GM10248 (cell line): ENCODE data around the gene CNTRL.

Experiments
- CTCF ChIA-PET: fragments of 300-600 bp; sonication (Branson Sonifier 250); formaldehyde crosslinking; extraction: SDS; loops from one replicate; lab custom pipeline; 2021; ENCODE audit warnings: antibody characterized with exemption; lab: Yijun Ruan, JAX
- POLR2A ChIA-PET: fragments of 350-650 bp; sonication (Branson Sonifier 250); formaldehyde crosslinking; extraction: SDS; loops from one replicate; lab custom pipeline; 2020; ENCODE audit warnings: antibody characterized with exemption; lab: Yijun Ruan, JAX
- DNase-seq: peaks from one replicate; pipeline ENCODE4 v3.0.0; 2012; ENCODE audit errors: extremely low spot score
- CTCF ChIP-seq: IDR thresholded peaks from 2 replicates; pipeline ENCODE4 v1.5.1; 2012; ENCODE audit warnings: mild to moderate bottlenecking, low read depth; ENCODE audit errors: extremely low read depth, missing control alignments, control extremely low read depth

Gene CNTRL

DNA sequence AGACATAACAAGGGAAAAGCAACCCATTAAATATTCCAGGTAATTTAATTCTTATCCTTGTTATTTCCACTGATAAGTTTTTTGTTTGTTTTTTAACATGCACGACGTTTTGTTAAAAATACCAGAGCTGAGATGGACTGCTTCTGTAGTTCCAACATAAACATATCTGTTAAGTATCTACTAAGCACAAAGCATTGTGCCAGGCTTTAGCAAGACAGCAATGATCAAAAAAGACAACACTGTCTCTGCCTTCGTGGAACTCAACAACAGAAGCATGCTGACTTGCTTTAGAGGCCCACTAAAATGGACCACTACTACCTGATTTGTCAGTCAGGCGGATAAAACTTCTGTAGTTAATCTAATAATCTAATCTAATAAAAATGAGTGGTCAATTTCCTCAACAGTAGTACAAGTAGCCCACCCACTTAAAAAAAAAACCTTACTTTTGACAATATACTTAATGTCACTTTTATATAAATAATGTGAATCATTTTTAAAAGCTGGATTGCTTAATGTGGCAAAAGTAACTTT lies 123.8 kb downstream of the CNTRL start:
- CTCF ChIA-PET: interaction anchor here (1.0 to 7.1 kb wide), 4 partner anchors 9 to 29 kb away, joined by 3 to 66 read pairs (median 14); no protein-coding TSS in a partner anchor
- no peak for TF ChIP-seq CTCF
- DNase-seq: no peak
- POLR2A ChIA-PET: no interaction called here

GRCh38 chr9:121199921-121200320 lies 125.2 kb downstream of the CNTRL start:
- POLR2A ChIA-PET: no interaction called here
- CTCF ChIA-PET: interaction anchor here (0.8 to 7.1 kb wide), 6 partner anchors 11 to 120 kb away, joined by 3 to 66 read pairs (median 4); no protein-coding TSS in a partner anchor
- DNase-seq: no peak
- no peak for TF ChIP-seq CTCF

DNA sequence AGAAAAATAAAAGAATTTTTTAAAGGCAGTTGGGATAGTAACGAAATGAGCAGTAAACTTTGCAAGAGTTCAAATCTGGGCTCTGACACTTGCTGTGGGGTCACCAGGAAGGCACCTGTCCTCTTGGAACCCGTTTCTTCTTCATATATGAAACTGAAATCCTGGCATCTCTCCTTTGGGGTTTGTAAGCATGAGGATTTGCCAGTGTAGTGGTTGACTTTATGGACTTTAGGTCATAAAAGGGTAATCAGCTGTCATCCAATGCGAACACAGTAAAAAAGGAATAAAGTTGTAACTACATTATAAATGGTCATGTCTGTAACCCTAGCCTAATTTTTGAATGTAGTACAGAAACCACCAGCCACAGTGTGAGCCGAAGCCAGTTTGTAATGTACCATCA lies 125.6 kb downstream of the CNTRL start:
- TF ChIP-seq CTCF: no peak
- ChIA-PET CTCF (interaction anchor here (1.2 to 7.1 kb wide), 4 partner anchors 11 to 120 kb away, joined by 3 to 66 read pairs (median 14); no protein-coding TSS in a partner anchor), POLR2A (no interaction called here)
- no peak for DNase-seq

- no peak for TF ChIP-seq CTCF
- peak; percentile 41 for DNase-seq
- CTCF ChIA-PET: interaction anchor here (0.7 to 7.1 kb wide), 11 partner anchors 9 to 153 kb away, joined by 3 to 66 read pairs (median 6); partner anchors contain the start of gene GSN
- POLR2A ChIA-PET: no interaction called here
These were observed 126.4 kb downstream of the CNTRL start for GRCh38 chr9:121201045-121201737.

DNA sequence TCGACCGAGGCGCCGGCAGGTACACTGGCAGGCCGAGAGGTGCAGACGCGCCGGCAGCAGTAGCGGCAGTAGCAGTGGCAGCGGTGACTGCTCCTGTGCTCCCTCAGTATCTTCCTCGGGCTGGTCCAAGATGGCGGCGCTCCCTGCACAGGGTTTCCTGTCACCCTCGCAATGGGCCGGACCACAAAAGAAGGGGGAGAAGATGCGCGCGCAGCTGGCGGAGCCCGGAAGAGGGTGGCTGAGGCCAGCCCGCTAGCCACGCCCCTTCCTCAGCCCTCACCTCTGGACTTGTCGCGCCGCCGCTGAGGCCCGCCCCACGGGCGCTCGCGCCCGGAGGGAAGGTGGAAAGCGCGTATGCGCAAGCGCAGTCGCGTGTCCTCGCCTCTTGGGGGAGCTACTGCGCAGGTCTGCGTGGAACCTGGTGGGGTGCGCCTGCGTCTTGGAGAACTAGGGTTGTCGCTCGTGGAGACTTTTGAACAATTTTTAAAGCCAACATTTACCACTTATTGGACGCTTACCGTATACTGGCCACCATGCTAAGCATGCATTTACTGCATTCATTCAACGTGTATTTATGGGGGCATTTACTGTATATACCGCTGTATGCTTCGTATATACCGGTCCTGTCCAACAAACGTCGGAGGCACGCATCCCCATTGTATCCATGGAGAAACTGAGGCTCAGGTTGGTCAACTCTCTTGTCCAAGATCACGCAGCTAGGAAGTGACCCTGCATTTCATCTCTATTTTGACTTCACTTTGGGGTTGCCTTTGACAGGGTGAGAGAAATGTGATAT lies 127.2 kb downstream of the CNTRL start, which contains the start of gene RAB14:
RAB14 (minus strand) TSS at position 132 of the 796 bp plus-strand sequence. CDS start 8,457 bp downstream, outside the sequence.
- TF ChIP-seq CTCF: peak; percentile 60
- ChIA-PET CTCF (interaction anchor here (0.7 to 7.1 kb wide), 11 partner anchors 9 to 152 kb away, joined by 3 to 66 read pairs (median 6); partner anchors contain the start of gene GSN), POLR2A (no interaction called here)
- peak; percentile 99 for DNase-seq

DNA sequence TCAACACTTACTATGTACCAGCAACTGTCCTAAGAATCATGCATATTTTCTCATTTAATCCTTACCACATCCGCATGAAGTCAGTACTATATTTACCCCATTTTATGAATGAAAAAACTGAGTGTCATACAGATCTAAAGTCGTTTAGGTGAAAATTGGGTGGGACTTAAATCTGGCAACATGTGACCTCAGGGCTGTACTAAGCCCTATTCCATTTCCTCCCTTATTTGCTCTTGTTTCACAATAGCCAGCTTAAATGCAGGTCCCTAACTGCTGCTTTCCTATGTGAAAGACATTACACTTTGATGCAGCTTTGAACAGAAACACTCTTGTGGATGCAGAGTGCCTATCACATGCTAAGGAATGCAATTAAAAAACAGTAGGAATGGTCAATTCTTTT lies 129.4 kb downstream of the CNTRL start:
- ChIA-PET POLR2A (no interaction called here), CTCF (interaction anchor here (2.5 kb wide), 1 partner anchor 9 kb away, joined by 18 read pairs; no protein-coding TSS in a partner anchor)
- TF ChIP-seq CTCF: no peak
- DNase-seq: no peak
